SK-N-SH treated with all-trans-retinoic acid at 6 μM for 48 hours (cell line): ENCODE results near the gene ASF1A.

ENCODE experiments used
- ATAC-seq: fragments of 200-7000 bp; cut with Tn5 transposase; 3 replicates; pipeline ENCODE4 v1.9.1; 2020; ENCODE audit warnings: mild to moderate bottlenecking, moderate library complexity
- ARNTL ChIP-seq: fragments of 450-650 bp; formaldehyde crosslinking; IDR thresholded peaks from 2 replicates; pipeline ENCODE4 v1.5.0; 2020; ENCODE audit warnings: low read depth, mild to moderate bottlenecking, moderate library complexity, borderline replicate concordance
- BACH2 ChIP-seq: fragments of 250-450 bp; sonication (Bioruptor Pico); IDR thresholded peaks from 2 replicates; pipeline ENCODE4 v1.9.0; 2021; ENCODE audit warnings: mild to moderate bottlenecking, borderline replicate concordance
- CSDC2 ChIP-seq: fragments of 250-450 bp; sonication (Bioruptor Pico); IDR thresholded peaks from 2 replicates; pipeline ENCODE4 v1.5.0; 2020; ENCODE audit warnings: mild to moderate bottlenecking, moderate library complexity
- GLIS3 ChIP-seq: fragments of 250-450 bp; sonication (Bioruptor Pico); IDR thresholded peaks from 2 replicates; pipeline ENCODE4 v1.5.0; 2020; ENCODE audit warnings: mild to moderate bottlenecking, moderate library complexity
- ISL1 ChIP-seq: fragments of 250-450 bp; sonication (Bioruptor Pico); IDR thresholded peaks from 2 replicates; pipeline ENCODE4 v2.1.2; 2022; ENCODE audit warnings: mild to moderate bottlenecking, moderate library complexity
- OSR1 ChIP-seq: fragments of 250-450 bp; sonication (Bioruptor Pico); IDR thresholded peaks from 2 replicates; pipeline ENCODE4 v1.8.0; 2022; ENCODE audit warnings: moderate library complexity, mild to moderate bottlenecking, inconsistent platforms
- PPARA ChIP-seq: fragments of 250-450 bp; sonication (Bioruptor Pico); IDR thresholded peaks from 2 replicates; pipeline ENCODE4 v1.5.0; 2020; ENCODE audit warnings: mild to moderate bottlenecking, borderline replicate concordance
- RARB ChIP-seq: fragments of 250-450 bp; sonication (Bioruptor Pico); IDR thresholded peaks from 2 replicates; pipeline ENCODE4 v1.8.0; 2021; ENCODE audit warnings: mild to moderate bottlenecking, moderate library complexity
- SNAI2 ChIP-seq: fragments of 250-450 bp; sonication (Bioruptor Pico); IDR thresholded peaks from 2 replicates; pipeline ENCODE4 v1.5.0; 2020; ENCODE audit warnings: mild to moderate bottlenecking, moderate library complexity
- TCF4 ChIP-seq: fragments of 250-450 bp; sonication (Bioruptor Pico); IDR thresholded peaks from 2 replicates; pipeline ENCODE4 v1.8.0; 2021; ENCODE audit warnings: mild to moderate bottlenecking, moderate library complexity, borderline replicate concordance
- ZC3H10 ChIP-seq: fragments of 250-450 bp; sonication (Bioruptor Pico); IDR thresholded peaks from 2 replicates; pipeline ENCODE4 v1.5.1; 2021; ENCODE audit warnings: mild to moderate bottlenecking, moderate library complexity
- ZFP3 ChIP-seq: fragments of 250-450 bp; sonication (Bioruptor Pico); IDR thresholded peaks from 2 replicates; pipeline ENCODE4 v1.5.0; 2020; ENCODE audit warnings: mild to moderate bottlenecking, moderate library complexity
- ZFP30 ChIP-seq: fragments of 450-650 bp; formaldehyde crosslinking; IDR thresholded peaks from 2 replicates; pipeline ENCODE4 v1.5.0; 2022; ENCODE audit warnings: mild to moderate bottlenecking, moderate library complexity
- ZNF565 ChIP-seq: fragments of 450-650 bp; formaldehyde crosslinking; conservative IDR thresholded peaks from 2 replicates; pipeline ENCODE4 v1.5.0; 2020; ENCODE audit warnings: low read depth, mild to moderate bottlenecking, moderate library complexity
- ZNF70 ChIP-seq: fragments of 450-650 bp; formaldehyde crosslinking; IDR thresholded peaks from 2 replicates; pipeline ENCODE4 v1.5.0; 2020; ENCODE audit warnings: mild to moderate bottlenecking, moderate library complexity
- ZNF8 ChIP-seq: fragments of 450-650 bp; formaldehyde crosslinking; IDR thresholded peaks from 2 replicates; pipeline ENCODE4 v1.5.0; 2020; ENCODE audit warnings: mild to moderate bottlenecking, moderate library complexity
- TF ChIP-seq, protein P1 (sequence below): fragments of 250-450 bp; sonication (Bioruptor Pico); IDR thresholded peaks from 2 replicates; pipeline ENCODE4 v1.5.1; 2021; ENCODE audit warnings: mild to moderate bottlenecking, moderate library complexity
- TF ChIP-seq, protein P2 (sequence below): fragments of 250-450 bp; sonication (Bioruptor Pico); IDR thresholded peaks from 2 replicates; pipeline ENCODE4 v1.5.1; 2020; ENCODE audit warnings: low read depth, mild to moderate bottlenecking, moderate library complexity
- TF ChIP-seq, protein P3 (sequence below): fragments of 250-450 bp; sonication (Bioruptor Pico); IDR thresholded peaks from 2 replicates; pipeline ENCODE4 v1.5.0; 2020; ENCODE audit warnings: mild to moderate bottlenecking, moderate library complexity
- TF ChIP-seq, protein P4 (sequence below): fragments of 250-450 bp; sonication (Bioruptor Pico); IDR thresholded peaks from 2 replicates; pipeline ENCODE4 v1.8.0; 2020; ENCODE audit warnings: mild to moderate bottlenecking, moderate library complexity, borderline replicate concordance

Gene ASF1A

DNA sequence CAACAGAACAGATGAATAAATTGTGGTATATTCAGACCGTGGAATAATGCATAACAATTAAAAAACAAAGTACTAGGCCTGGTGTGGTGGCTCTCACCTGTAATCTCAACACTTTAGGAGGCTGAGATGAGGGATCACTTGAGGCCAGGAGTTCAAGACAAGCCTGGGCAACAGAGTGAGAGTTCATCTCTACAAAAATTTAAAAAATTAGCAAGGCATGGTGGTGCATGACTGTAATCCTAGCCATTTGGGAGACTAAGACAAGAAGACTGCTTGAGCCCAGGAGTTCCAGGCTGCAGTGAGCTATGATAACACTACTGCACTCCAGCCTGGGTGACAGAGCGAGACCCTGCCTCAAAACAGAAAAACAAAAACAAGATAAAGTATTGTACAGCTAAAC is 16.1 kb upstream of the ASF1A start (continued):
- TF ChIP-seq, protein P1, sequence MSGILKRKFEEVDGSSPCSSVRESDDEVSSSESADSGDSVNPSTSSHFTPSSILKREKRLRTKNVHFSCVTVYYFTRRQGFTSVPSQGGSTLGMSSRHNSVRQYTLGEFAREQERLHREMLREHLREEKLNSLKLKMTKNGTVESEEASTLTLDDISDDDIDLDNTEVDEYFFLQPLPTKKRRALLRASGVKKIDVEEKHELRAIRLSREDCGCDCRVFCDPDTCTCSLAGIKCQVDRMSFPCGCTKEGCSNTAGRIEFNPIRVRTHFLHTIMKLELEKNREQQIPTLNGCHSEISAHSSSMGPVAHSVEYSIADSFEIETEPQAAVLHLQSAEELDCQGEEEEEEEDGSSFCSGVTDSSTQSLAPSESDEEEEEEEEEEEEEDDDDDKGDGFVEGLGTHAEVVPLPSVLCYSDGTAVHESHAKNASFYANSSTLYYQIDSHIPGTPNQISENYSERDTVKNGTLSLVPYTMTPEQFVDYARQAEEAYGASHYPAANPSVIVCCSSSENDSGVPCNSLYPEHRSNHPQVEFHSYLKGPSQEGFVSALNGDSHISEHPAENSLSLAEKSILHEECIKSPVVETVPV (CRISPR knock-in tag), result no peak
- TF ChIP-seq CSDC2 (CRISPR knock-in tag), result no peak

DNA sequence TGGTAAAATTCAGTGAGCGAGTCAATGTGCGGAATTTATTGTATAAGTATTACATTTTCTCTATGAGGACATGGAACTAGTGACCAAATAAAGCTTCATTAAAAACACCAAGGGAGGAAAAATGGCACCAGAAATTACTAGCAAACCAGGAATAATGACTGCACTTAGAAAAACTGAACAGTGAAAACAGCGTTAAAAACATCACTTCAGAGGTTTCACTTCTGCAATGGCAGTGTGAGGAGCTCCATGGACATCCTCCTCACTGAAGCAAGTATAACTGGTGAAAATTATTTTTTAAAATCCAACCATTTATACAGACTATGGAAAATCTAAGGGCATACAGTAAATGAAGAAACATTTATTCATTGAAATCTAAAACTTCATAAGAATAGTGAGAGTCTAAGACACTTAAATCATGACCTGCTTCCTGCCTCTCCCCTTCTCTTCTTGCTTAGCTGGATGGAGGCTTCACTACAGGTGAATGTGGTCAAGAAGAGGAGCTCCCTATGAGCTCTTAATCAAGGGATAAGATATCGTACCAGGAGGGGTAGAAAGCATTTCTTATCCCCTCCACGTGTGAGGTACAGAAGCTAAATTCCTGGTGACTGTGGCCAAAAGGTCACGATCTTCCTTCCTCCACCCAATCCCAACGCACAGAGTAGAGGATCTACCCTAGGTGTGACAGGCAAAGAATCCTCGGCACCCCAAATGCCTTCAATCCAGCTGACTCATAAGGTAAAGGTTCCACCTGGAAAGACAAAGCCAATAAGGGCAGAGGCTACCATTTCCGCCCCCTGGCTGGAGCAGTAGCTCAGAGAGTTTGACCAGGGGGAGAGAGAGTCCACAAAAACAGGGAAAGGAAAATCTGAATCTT is 12.3 kb upstream of the ASF1A start:
- no peak for ATAC-seq
- TF ChIP-seq OSR1 (CRISPR knock-in tag) (no peak), SNAI2 (no peak), BACH2 (CRISPR knock-in tag) (no peak), ZNF8 (CRISPR knock-in tag) (no peak), CSDC2 (CRISPR knock-in tag) (no peak), ZFP3 (no peak), ISL1 (CRISPR knock-in tag) (no peak), ZFP30 (CRISPR knock-in tag) (no peak)
- TF ChIP-seq, protein P2, sequence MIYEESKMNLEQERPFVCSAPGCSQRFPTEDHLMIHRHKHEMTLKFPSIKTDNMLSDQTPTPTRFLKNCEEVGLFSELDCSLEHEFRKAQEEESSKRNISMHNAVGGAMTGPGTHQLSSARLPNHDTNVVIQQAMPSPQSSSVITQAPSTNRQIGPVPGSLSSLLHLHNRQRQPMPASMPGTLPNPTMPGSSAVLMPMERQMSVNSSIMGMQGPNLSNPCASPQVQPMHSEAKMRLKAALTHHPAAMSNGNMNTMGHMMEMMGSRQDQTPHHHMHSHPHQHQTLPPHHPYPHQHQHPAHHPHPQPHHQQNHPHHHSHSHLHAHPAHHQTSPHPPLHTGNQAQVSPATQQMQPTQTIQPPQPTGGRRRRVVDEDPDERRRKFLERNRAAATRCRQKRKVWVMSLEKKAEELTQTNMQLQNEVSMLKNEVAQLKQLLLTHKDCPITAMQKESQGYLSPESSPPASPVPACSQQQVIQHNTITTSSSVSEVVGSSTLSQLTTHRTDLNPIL (CRISPR knock-in tag), result no peak
- TF ChIP-seq, protein P1 (CRISPR knock-in tag), result no peak
- TF ChIP-seq, protein P3, sequence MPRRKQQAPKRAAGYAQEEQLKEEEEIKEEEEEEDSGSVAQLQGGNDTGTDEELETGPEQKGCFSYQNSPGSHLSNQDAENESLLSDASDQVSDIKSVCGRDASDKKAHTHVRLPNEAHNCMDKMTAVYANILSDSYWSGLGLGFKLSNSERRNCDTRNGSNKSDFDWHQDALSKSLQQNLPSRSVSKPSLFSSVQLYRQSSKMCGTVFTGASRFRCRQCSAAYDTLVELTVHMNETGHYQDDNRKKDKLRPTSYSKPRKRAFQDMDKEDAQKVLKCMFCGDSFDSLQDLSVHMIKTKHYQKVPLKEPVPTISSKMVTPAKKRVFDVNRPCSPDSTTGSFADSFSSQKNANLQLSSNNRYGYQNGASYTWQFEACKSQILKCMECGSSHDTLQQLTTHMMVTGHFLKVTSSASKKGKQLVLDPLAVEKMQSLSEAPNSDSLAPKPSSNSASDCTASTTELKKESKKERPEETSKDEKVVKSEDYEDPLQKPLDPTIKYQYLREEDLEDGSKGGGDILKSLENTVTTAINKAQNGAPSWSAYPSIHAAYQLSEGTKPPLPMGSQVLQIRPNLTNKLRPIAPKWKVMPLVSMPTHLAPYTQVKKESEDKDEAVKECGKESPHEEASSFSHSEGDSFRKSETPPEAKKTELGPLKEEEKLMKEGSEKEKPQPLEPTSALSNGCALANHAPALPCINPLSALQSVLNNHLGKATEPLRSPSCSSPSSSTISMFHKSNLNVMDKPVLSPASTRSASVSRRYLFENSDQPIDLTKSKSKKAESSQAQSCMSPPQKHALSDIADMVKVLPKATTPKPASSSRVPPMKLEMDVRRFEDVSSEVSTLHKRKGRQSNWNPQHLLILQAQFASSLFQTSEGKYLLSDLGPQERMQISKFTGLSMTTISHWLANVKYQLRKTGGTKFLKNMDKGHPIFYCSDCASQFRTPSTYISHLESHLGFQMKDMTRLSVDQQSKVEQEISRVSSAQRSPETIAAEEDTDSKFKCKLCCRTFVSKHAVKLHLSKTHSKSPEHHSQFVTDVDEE (CRISPR knock-in tag), result no peak
- TF ChIP-seq, protein P4, sequence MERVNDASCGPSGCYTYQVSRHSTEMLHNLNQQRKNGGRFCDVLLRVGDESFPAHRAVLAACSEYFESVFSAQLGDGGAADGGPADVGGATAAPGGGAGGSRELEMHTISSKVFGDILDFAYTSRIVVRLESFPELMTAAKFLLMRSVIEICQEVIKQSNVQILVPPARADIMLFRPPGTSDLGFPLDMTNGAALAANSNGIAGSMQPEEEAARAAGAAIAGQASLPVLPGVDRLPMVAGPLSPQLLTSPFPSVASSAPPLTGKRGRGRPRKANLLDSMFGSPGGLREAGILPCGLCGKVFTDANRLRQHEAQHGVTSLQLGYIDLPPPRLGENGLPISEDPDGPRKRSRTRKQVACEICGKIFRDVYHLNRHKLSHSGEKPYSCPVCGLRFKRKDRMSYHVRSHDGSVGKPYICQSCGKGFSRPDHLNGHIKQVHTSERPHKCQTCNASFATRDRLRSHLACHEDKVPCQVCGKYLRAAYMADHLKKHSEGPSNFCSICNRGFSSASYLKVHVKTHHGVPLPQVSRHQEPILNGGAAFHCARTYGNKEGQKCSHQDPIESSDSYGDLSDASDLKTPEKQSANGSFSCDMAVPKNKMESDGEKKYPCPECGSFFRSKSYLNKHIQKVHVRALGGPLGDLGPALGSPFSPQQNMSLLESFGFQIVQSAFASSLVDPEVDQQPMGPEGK (CRISPR knock-in tag), result no peak
- TF ChIP-seq, all 23 proteins: peak for 0

DNA sequence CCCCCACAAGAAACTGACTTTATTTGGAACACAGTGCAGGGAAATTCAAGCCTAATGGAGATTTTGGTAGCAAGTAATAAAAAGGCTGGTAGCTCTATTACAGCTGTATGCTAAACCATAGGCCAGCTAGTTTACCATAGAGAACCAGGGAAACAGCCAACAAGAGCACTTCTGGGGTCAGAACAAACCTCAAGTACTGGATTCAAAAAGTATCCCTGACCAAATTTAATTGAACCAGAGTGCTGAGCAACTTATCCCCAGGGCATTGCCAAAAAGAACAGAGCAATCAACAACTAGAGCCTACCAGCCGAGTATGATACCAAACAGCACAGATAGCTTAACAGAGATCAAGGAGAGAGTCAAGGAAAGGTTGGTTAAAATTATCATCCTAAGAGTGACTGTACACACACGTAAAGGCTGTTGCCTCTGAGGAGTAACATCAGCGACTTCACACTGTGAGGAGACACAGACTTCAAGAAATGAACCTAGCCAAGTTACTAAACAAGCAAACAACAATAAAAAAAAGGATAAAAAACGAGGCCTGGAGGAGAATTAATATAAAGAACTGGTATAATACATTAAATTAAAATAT is 11.5 kb upstream of the ASF1A start:
- no peak for ATAC-seq
- TF ChIP-seq ARNTL (CRISPR knock-in tag) (no peak), RARB (CRISPR knock-in tag) (no peak), ZNF8 (CRISPR knock-in tag) (no peak), GLIS3 (CRISPR knock-in tag) (no peak), ZNF70 (no peak), PPARA (CRISPR knock-in tag) (no peak), ZNF565 (CRISPR knock-in tag) (no peak), ISL1 (CRISPR knock-in tag) (no peak), TCF4 (CRISPR knock-in tag) (no peak), ZC3H10 (no peak)
- TF ChIP-seq, protein P1 (CRISPR knock-in tag), result no peak
- TF ChIP-seq, protein P4 (CRISPR knock-in tag), result no peak
- TF ChIP-seq, protein P3 (CRISPR knock-in tag), result no peak
